ENCODE measurements around the gene SHISA5. TPM values are rescaled to one million over a fixed set of nuclear protein-coding genes. Genes with fewer than 3 reads are reported as not detected.

The SHISA5 gene
- total RNA-seq, 2 donors from 2014 or later: 192 to 193 TPM

DNA sequence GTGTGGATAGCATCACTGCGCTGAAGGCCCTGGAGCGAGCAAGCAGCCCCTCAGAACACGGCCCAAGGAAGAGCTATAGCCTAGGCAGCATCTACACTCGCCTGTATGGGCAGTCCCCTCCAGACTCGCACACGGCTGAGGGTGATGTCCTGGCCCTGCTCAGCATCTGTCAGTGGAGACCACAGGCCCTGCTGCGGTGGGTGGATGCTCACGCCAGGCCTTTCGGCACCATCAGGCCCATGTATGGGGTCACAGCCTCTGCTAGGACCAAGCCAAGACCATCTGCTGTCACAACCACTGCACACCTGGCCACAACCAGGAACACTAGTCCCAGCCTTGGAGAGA lies 36.9 kb downstream of the SHISA5 start:
- WGBS, 2 experiments (ENCODE audit: insufficient coverage in 1 of 2, insufficient read length in 1 of 2): 95% methylated on average over 9 of the region's 9 CpGs
- TF ChIP-seq, protein P1, sequence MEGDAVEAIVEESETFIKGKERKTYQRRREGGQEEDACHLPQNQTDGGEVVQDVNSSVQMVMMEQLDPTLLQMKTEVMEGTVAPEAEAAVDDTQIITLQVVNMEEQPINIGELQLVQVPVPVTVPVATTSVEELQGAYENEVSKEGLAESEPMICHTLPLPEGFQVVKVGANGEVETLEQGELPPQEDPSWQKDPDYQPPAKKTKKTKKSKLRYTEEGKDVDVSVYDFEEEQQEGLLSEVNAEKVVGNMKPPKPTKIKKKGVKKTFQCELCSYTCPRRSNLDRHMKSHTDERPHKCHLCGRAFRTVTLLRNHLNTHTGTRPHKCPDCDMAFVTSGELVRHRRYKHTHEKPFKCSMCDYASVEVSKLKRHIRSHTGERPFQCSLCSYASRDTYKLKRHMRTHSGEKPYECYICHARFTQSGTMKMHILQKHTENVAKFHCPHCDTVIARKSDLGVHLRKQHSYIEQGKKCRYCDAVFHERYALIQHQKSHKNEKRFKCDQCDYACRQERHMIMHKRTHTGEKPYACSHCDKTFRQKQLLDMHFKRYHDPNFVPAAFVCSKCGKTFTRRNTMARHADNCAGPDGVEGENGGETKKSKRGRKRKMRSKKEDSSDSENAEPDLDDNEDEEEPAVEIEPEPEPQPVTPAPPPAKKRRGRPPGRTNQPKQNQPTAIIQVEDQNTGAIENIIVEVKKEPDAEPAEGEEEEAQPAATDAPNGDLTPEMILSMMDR (conservative IDR thresholded peaks at IDR 0.05): no peak
- peak; percentile 43 for DNase-seq
- Histone ChIP-seq H3K4me1 (ENCODE audit: control insufficient read depth, insufficient read depth, low read length) (peaks cover 7% of the 10 kb centered on the region), H3K27ac (ENCODE audit: low read depth, low read length) (peak overlapping the region; percentile 100), H3K27me3 (ENCODE audit: control insufficient read depth, insufficient read depth, low read length, poor library complexity, severe bottlenecking) (no peaks in the 10 kb centered on the region), H3K9me3 (ENCODE audit: control insufficient read depth, low read length) (no peaks in the 10 kb centered on the region), H3K36me3 (ENCODE audit: control insufficient read depth, insufficient read depth, low read length) (peaks cover 26% of the 10 kb centered on the region), H3K9ac (ENCODE audit: extremely low read depth, low read length, poor library complexity, severe bottlenecking) (no peak overlapping the region), H3K4me3 (ENCODE audit: low read length) (no peak overlapping the region)
- H3K9me3 Mint-ChIP-seq: no peaks in the 10 kb centered on the region
- H3K36me3 Mint-ChIP-seq (ENCODE audit: low read depth): peaks cover 27% of the 10 kb centered on the region
- no peak overlapping the region for H3K4me3 Mint-ChIP-seq
- peaks cover 16% of the 10 kb centered on the region for H3K4me1 Mint-ChIP-seq
- H3K27ac Mint-ChIP-seq: peak overlapping the region; percentile 98
- H3K27me3 Mint-ChIP-seq (ENCODE audit: insufficient read depth): no peaks in the 10 kb centered on the region

DNA sequence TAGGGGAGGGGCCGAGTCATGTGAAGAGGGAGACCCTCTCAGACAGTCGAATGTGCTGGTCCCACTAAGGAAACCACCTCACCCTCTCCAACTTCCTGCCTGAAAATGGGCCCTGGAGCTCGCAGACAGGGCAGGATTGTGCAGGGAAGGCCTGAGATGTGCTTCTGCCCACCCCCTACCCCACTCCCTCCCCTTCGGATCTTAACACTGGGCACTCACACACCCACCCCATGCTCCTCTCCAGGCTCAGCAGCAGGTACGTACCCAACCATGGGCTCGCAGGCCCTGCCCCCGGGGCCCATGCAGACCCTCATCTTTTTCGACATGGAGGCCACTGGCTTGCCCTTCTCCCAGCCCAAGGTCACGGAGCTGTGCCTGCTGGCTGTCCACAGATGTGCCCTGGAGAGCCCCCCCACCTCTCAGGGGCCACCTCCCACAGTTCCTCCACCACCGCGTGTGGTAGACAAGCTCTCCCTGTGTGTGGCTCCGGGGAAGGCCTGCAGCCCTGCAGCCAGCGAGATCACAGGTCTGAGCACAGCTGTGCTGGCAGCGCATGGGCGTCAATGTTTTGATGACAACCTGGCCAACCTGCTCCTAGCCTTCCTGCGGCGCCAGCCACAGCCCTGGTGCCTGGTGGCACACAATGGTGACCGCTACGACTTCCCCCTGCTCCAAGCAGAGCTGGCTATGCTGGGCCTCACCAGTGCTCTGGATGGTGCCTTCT lies 37.4 kb downstream of the SHISA5 start:
- no peak overlapping the region for H3K4me3 Mint-ChIP-seq
- H3K27me3 ChIP-seq (ENCODE audit: control insufficient read depth, insufficient read depth, low read length, poor library complexity, severe bottlenecking): no peaks in the 10 kb centered on the region
- no peaks in the 10 kb centered on the region for H3K9me3 Mint-ChIP-seq
- no peak overlapping the region for H3K4me3 ChIP-seq (ENCODE audit: low read length)
- peak overlapping the region; percentile 100 for H3K27ac ChIP-seq (ENCODE audit: low read depth, low read length)
- peaks cover 7% of the 10 kb centered on the region for H3K4me1 ChIP-seq (ENCODE audit: control insufficient read depth, insufficient read depth, low read length)
- peaks cover 26% of the 10 kb centered on the region for H3K36me3 ChIP-seq (ENCODE audit: control insufficient read depth, insufficient read depth, low read length)
- no peaks in the 10 kb centered on the region for H3K9me3 ChIP-seq (ENCODE audit: control insufficient read depth, low read length)
- H3K27ac Mint-ChIP-seq: peak overlapping the region; percentile 98
- H3K4me1 Mint-ChIP-seq: peaks cover 16% of the 10 kb centered on the region
- no peaks in the 10 kb centered on the region for H3K27me3 Mint-ChIP-seq (ENCODE audit: insufficient read depth)
- TF ChIP-seq, protein P1 (conservative IDR thresholded peaks at IDR 0.05): no peak
- WGBS, 2 experiments (ENCODE audit: insufficient coverage in 1 of 2, insufficient read length in 1 of 2): 90 to 96% methylated on average over 10 to 19 of the region's 19 CpGs
- peaks cover 27% of the 10 kb centered on the region for H3K36me3 Mint-ChIP-seq (ENCODE audit: low read depth)
- DNase-seq: peak; percentile 50
- H3K9ac ChIP-seq (ENCODE audit: extremely low read depth, low read length, poor library complexity, severe bottlenecking): peak overlapping the region; percentile 77

DNA sequence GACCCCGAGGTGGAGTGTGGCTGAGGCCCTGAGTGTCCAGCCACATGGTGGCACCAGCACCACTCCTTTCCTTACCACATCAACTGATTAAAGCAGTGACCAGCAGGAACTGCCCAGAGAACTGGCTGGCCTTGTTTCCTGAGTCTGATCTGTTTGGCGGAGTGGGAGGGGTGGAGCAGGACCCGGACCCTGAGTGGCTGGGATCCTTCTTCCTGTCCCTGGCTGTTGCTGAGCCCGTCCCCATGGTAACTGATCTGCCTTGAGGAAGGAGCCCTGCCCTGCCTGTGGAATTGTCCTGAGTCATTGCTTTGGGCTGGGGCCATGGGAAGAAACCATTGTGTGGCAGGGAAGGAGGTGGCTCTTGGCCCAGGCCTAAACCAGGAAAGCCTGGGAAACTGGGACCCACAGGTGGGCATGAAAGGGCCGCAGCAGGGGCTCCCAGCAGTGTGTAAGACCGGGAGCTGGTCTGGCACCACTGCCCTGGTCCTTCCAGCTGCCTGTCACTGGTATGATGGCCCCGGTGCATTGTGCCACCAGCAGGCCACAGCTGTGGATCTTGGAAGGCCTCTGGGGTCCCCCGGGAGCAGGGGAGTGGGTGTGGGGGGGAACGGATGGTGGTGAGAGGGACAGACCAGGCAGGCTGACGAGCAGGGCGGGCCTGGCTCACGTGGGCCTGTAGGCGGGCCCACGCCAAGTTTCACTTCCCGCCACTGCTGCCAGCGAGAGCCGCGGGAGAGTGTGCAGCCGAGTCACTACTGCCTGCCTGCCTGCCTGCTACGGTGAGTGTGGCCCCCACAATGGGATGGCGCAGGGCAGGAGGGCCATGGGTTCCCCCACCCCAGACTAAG lies 38.2 kb downstream of the SHISA5 start:
- H3K27ac Mint-ChIP-seq: peak overlapping the region; percentile 98
- H3K4me3 Mint-ChIP-seq: peak overlapping the region; percentile 39
- DNase-seq: peak; percentile 99
- TF ChIP-seq, protein P1 (conservative IDR thresholded peaks at IDR 0.05): peak; percentile 87
- Histone ChIP-seq H3K4me3 (ENCODE audit: low read length) (no peak overlapping the region), H3K9me3 (ENCODE audit: control insufficient read depth, low read length) (no peaks in the 10 kb centered on the region), H3K4me1 (ENCODE audit: control insufficient read depth, insufficient read depth, low read length) (peaks cover 7% of the 10 kb centered on the region), H3K36me3 (ENCODE audit: control insufficient read depth, insufficient read depth, low read length) (peaks cover 33% of the 10 kb centered on the region), H3K27ac (ENCODE audit: low read depth, low read length) (peak overlapping the region; percentile 100), H3K27me3 (ENCODE audit: control insufficient read depth, insufficient read depth, low read length, poor library complexity, severe bottlenecking) (no peaks in the 10 kb centered on the region), H3K9ac (ENCODE audit: extremely low read depth, low read length, poor library complexity, severe bottlenecking) (peak overlapping the region; percentile 77)
- 39 to 78% methylated on average over 4 to 21 of the region's 21 CpGs for WGBS, 2 experiments (ENCODE audit: insufficient coverage in 1 of 2, insufficient read length in 1 of 2)
- H3K4me1 Mint-ChIP-seq: peaks cover 16% of the 10 kb centered on the region
- peaks cover 35% of the 10 kb centered on the region for H3K36me3 Mint-ChIP-seq (ENCODE audit: low read depth)
- no peaks in the 10 kb centered on the region for H3K9me3 Mint-ChIP-seq
- no peaks in the 10 kb centered on the region for H3K27me3 Mint-ChIP-seq (ENCODE audit: insufficient read depth)

All from endodermal cell (in vitro differentiated cells).